ENCODE measurements around the gene MRTFA.

DNA sequence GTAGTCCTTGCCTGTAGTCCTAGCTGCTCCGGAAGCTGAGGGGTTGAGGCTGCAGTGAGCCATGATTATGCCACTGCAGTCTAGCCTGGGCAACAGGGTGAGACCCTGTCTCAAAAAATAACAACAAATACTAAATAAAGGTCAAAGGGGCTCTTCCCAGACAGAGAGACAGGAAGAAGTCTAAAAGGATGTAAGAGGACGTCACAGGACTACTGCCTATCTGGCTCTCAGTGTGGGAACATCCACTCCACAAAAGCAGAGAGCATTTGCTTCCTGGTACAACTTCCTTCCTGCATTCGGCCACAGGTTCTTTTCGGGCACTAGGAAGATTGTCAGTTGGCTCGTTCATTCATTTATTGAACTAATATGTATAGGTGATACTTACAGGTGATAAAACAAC lies 155.5 kb downstream of the MRTFA start:
- TF ChIP-seq, protein P1, sequence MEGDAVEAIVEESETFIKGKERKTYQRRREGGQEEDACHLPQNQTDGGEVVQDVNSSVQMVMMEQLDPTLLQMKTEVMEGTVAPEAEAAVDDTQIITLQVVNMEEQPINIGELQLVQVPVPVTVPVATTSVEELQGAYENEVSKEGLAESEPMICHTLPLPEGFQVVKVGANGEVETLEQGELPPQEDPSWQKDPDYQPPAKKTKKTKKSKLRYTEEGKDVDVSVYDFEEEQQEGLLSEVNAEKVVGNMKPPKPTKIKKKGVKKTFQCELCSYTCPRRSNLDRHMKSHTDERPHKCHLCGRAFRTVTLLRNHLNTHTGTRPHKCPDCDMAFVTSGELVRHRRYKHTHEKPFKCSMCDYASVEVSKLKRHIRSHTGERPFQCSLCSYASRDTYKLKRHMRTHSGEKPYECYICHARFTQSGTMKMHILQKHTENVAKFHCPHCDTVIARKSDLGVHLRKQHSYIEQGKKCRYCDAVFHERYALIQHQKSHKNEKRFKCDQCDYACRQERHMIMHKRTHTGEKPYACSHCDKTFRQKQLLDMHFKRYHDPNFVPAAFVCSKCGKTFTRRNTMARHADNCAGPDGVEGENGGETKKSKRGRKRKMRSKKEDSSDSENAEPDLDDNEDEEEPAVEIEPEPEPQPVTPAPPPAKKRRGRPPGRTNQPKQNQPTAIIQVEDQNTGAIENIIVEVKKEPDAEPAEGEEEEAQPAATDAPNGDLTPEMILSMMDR (conservative IDR thresholded peaks at IDR 0.05) = no peak
- TF ChIP-seq EZH2 (IDR thresholded peaks at IDR 0.05; ENCODE audit: low read depth) = no peak

Measured in PC-9 (cell line).